Panc1 (cell line): Measurements from ENCODE around the gene SCRN2. TPM values are rescaled to one million over a fixed set of nuclear protein-coding genes. Genes with fewer than 3 reads are reported as not detected.

Experiments
- ATAC-seq: fragments of 200-7000 bp; cut with Tn5 transposase; 2 replicates; pipeline ENCODE4 v1.9.1; 2020; ENCODE audit warnings: mild to moderate bottlenecking, moderate library complexity
- BruUV-seq: library from RNA; stranded (reverse); fragments of 400-500 nt; replicated peaks from 2 replicates; lab custom pipeline; 2021; lab: Mats Ljungman, UMichigan
- CTCF ChIA-PET: fragments of 300-600 bp; sonication (Branson Sonifier 250); formaldehyde crosslinking; loops from one replicate; lab custom pipeline; 2022; ENCODE audit warnings: antibody characterized with exemption; lab: Charles Lee
- POLR2A ChIA-PET: fragments of 300-600 bp; sonication (Branson Sonifier 250); formaldehyde crosslinking; loops from one replicate; lab custom pipeline; 2022; ENCODE audit warnings: antibody characterized with exemption; lab: Charles Lee
- DNase-seq: peaks from one replicate; pipeline ENCODE4 v3.0.0-alpha.2; 2010; ENCODE audit warnings: low read depth, low spot score
- H3K27ac ChIP-seq: 2 replicates; pipeline ENCODE4 v1.5.1; 2011; ENCODE audit warnings: mild to moderate bottlenecking, low read length, inconsistent platforms
- H3K27me3 ChIP-seq: fragments of 200-500 bp; sonication (Bioruptor generic); 2 replicates; pipeline ENCODE4 v1.6.0; 2014; ENCODE audit warnings: low read length, inconsistent platforms; ENCODE audit not compliant: control insufficient read depth, insufficient read depth
- H3K36me3 ChIP-seq: fragments of 200-500 bp; sonication (Bioruptor generic); 2 replicates; pipeline ENCODE4 v1.5.1; 2014; ENCODE audit warnings: inconsistent platforms, mild to moderate bottlenecking, low read length, moderate library complexity; ENCODE audit not compliant: control insufficient read depth, insufficient read depth
- H3K4me1 ChIP-seq: 2 replicates; pipeline ENCODE4 v1.5.1; 2011; ENCODE audit warnings: inconsistent platforms, mild to moderate bottlenecking, low read length, moderate library complexity; ENCODE audit not compliant: control insufficient read depth, insufficient read depth
- H3K4me3 ChIP-seq, 2 experiments: 2 replicates each; pipeline ENCODE4 v1.5.1; 2011 to 2012; ENCODE audit warnings: low read depth in 2 of 2, low read length in 2 of 2, mild to moderate bottlenecking in 2 of 2, inconsistent platforms in 1 of 2, moderate library complexity in 1 of 2
- H3K9me3 ChIP-seq: fragments of 200-500 bp; sonication (Bioruptor generic); 2 replicates; pipeline ENCODE4 v1.5.1; 2014; ENCODE audit warnings: low read depth, mild to moderate bottlenecking, inconsistent platforms, low read length, moderate library complexity; ENCODE audit not compliant: control insufficient read depth, insufficient read depth
- POLR2AphosphoS5 ChIP-seq: IDR thresholded peaks from 2 replicates; pipeline ENCODE4 v1.6.1; 2012; ENCODE audit warnings: mild to moderate bottlenecking, low read depth, low read length, moderate library complexity
- SIN3A ChIP-seq: IDR thresholded peaks from 2 replicates; pipeline ENCODE4 v1.6.1; 2012; ENCODE audit warnings: low read depth, mild to moderate bottlenecking, low read length, moderate library complexity, borderline replicate concordance; ENCODE audit not compliant: insufficient read depth
- TCF7L2 ChIP-seq: IDR thresholded peaks from 2 replicates; pipeline ENCODE4 v1.6.1; 2011; ENCODE audit warnings: mild to moderate bottlenecking, low read depth, low read length, inconsistent platforms
- in situ Hi-C: cut with HindIII; loops from 2 replicates; pipeline ENCODE4 v1.10.0; 2016; ENCODE audit warnings: low sequenced_read_pairs, low pct_unique_long_range_greater_than_20kb
- intact Hi-C: fragments of 100-400 bp; cut with micrococcal nuclease; formaldehyde crosslinking; loops from one replicate; pipeline ENCODE4 v1.10.0; 2022; ENCODE audit not compliant: unreplicated experiment
- total RNA-seq: library from RNA; stranded (reverse); gene quantifications from one replicate; pipeline ENCODE4 v1.2.1, GENCODE V29; 2021; ENCODE audit not compliant: unreplicated experiment
- TF ChIP-seq, protein P1 (sequence below): fragments of 450-650 bp; IDR thresholded peaks from 2 replicates; pipeline ENCODE4 v1.5.1; 2017; ENCODE audit warnings: mild to moderate bottlenecking
- TF ChIP-seq, protein P2 (sequence below), 2 experiments: IDR thresholded peaks; 2 replicates each; pipeline ENCODE4 v1.6.1; 2011 to 2012; ENCODE audit warnings: low read depth in 2 of 2, control low read depth in 1 of 2, low read length in 1 of 2, mild to moderate bottlenecking in 1 of 2, moderate library complexity in 1 of 2; ENCODE audit not compliant: insufficient read depth in 1 of 2

The SCRN2 gene
- total RNA-seq, 1 experiment from 2014 or later: 34.9 TPM

DNA sequence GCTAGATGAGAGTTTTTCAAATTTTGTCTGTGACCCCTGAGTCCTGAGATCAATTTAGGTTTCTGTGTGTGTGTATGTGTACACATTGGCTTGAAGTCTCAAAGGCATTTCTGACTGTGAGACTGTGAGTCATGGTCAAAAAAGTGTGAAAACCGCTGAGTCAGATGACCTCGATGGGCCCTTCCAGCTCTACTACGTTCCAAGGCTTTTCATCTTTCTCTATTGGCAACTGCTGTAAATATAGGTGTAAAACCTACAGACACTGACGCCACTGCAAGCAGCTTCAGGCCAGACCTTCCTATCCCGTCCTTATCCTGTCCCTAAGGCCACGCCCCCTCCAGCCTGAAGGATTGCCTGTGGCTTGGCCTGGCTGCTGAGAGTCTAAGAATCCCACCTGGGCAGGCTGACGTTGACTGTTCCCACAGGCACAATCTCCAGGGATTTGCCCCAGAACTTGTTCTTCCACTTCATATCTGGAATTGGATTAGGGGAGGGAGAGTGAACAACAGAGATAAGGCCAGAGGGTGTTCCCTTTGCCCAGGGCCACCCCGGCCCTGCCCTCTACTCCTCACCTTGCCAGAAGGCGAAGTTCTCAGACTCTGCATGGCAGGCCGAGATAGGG, 30.8 kb downstream of the SCRN2 start:
- DNase-seq (peak; percentile 52), ATAC-seq (peak; percentile 71)
- H3K27me3 ChIP-seq: no peaks in the 10 kb centered on the region
- intact Hi-C loops (no loop called here), in situ Hi-C loops (no loop called here)
- no peaks in the 10 kb centered on the region for H3K9me3 ChIP-seq
- no peaks in the 10 kb centered on the region for H3K36me3 ChIP-seq
- no peak overlapping the region for H3K27ac ChIP-seq
- CTCF ChIA-PET: interaction anchor here (0.7 kb wide), 1 partner anchor 133 kb away, joined by 6 read pairs; no protein-coding TSS in a partner anchor
- BruUV-seq: no TSS peak
- POLR2A ChIA-PET: no interaction called here
- peaks cover 6% of the 10 kb centered on the region; the same call in 1 of the 2 replicates for H3K4me1 ChIP-seq
- H3K4me3 ChIP-seq: no peak overlapping the region
- no peak for TF ChIP-seq SIN3A

DNA sequence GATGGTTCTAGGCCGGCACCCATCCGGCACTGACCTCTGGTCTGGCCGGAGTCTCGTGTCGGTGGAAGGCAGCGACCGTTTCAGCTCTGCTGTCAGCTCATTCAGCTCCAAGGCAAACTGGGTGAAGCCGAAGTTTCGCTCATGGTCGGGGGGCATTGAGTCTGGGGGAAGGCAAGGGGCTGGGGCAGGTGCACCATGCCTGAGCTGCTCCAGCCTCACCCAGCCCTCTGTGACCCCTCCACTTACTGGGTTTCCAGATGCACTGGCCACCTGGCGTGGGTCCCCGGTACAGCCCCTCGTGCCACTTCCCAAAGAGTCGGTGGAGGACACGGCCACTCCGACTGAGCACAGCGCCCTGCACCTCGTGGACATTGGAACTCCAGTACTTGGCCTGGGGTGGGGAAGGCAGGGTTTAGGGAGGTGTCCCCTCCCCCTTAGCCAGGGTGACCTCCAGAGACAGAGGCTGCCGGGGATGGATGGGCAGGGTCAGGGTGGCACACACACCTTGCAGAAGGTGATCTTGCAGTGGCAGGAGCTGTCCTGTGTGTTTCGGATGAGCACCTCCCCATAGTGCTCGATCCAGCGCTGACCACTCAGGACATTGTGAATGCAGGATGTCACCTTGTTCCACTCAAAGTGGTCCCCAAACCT, 32.1 kb downstream of the SCRN2 start:
- intact Hi-C loops: no loop called here
- peaks cover 6% of the 10 kb centered on the region; the same call in 1 of the 2 replicates for H3K4me1 ChIP-seq
- no peaks in the 10 kb centered on the region for H3K27me3 ChIP-seq
- no peaks in the 10 kb centered on the region for H3K36me3 ChIP-seq
- no peak overlapping the region for H3K4me3 ChIP-seq
- ATAC-seq (no peak), DNase-seq (no peak)
- no peak for TF ChIP-seq TCF7L2
- TF ChIP-seq, protein P1, sequence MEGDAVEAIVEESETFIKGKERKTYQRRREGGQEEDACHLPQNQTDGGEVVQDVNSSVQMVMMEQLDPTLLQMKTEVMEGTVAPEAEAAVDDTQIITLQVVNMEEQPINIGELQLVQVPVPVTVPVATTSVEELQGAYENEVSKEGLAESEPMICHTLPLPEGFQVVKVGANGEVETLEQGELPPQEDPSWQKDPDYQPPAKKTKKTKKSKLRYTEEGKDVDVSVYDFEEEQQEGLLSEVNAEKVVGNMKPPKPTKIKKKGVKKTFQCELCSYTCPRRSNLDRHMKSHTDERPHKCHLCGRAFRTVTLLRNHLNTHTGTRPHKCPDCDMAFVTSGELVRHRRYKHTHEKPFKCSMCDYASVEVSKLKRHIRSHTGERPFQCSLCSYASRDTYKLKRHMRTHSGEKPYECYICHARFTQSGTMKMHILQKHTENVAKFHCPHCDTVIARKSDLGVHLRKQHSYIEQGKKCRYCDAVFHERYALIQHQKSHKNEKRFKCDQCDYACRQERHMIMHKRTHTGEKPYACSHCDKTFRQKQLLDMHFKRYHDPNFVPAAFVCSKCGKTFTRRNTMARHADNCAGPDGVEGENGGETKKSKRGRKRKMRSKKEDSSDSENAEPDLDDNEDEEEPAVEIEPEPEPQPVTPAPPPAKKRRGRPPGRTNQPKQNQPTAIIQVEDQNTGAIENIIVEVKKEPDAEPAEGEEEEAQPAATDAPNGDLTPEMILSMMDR: no peak
- TF ChIP-seq POLR2AphosphoS5: no peak
- TF ChIP-seq, protein P2, sequence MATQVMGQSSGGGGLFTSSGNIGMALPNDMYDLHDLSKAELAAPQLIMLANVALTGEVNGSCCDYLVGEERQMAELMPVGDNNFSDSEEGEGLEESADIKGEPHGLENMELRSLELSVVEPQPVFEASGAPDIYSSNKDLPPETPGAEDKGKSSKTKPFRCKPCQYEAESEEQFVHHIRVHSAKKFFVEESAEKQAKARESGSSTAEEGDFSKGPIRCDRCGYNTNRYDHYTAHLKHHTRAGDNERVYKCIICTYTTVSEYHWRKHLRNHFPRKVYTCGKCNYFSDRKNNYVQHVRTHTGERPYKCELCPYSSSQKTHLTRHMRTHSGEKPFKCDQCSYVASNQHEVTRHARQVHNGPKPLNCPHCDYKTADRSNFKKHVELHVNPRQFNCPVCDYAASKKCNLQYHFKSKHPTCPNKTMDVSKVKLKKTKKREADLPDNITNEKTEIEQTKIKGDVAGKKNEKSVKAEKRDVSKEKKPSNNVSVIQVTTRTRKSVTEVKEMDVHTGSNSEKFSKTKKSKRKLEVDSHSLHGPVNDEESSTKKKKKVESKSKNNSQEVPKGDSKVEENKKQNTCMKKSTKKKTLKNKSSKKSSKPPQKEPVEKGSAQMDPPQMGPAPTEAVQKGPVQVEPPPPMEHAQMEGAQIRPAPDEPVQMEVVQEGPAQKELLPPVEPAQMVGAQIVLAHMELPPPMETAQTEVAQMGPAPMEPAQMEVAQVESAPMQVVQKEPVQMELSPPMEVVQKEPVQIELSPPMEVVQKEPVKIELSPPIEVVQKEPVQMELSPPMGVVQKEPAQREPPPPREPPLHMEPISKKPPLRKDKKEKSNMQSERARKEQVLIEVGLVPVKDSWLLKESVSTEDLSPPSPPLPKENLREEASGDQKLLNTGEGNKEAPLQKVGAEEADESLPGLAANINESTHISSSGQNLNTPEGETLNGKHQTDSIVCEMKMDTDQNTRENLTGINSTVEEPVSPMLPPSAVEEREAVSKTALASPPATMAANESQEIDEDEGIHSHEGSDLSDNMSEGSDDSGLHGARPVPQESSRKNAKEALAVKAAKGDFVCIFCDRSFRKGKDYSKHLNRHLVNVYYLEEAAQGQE (IDR thresholded peaks at IDR 0.05; ENCODE audit: insufficient read depth in 1 of 2, low read depth in 2 of 2, low read length in 1 of 2): no peak
- no peak for TF ChIP-seq SIN3A
- H3K9me3 ChIP-seq: no peaks in the 10 kb centered on the region
- POLR2A ChIA-PET: no interaction called here
- CTCF ChIA-PET: no interaction called here
- no peak overlapping the region for H3K27ac ChIP-seq
- in situ Hi-C loops: no loop called here
- no TSS peak for BruUV-seq
